Measurements from ENCODE around the gene ING4.

ING4 gene

GRCh38 chr12:6613776-6614512 lies 49.0 kb downstream of the ING4 start:
- TF ChIP-seq CTCF (IDR thresholded peaks at IDR 0.05; ENCODE audit: borderline replicate concordance, insufficient read depth, low read depth, low read length), result 0 out of 2 replicates have a peak, but pooled peaks have one; percentile 12
- H3K4me3 ChIP-seq (ENCODE audit: low read depth, low read length), result no peak overlapping the region

GRCh38 chr12:6613015-6613775 lies 49.7 kb downstream of the ING4 start:
- no peak overlapping the region for H3K4me3 ChIP-seq (ENCODE audit: low read depth, low read length)
- no peak for TF ChIP-seq CTCF (IDR thresholded peaks at IDR 0.05; ENCODE audit: borderline replicate concordance, insufficient read depth, low read depth, low read length)

- no peak overlapping the region for H3K4me3 ChIP-seq (ENCODE audit: low read depth, low read length)
Observed at GRCh38 chr12:6612652-6613014, 50.3 kb downstream of the ING4 start.

GRCh38 chr12:6612247-6612646 lies 50.7 kb downstream of the ING4 start:
- no peak for TF ChIP-seq CTCF (IDR thresholded peaks at IDR 0.05; ENCODE audit: borderline replicate concordance, insufficient read depth, low read depth, low read length)
- no peak overlapping the region for H3K4me3 ChIP-seq (ENCODE audit: low read depth, low read length)

More at GRCh38 chr12:6612652-6613014, 50.3 kb downstream of the ING4 start:
- no peak for TF ChIP-seq CTCF (IDR thresholded peaks at IDR 0.05; ENCODE audit: borderline replicate concordance, insufficient read depth, low read depth, low read length)

- TF ChIP-seq CTCF (IDR thresholded peaks at IDR 0.05; ENCODE audit: borderline replicate concordance, insufficient read depth, low read depth, low read length), result no peak
- no peak overlapping the region for H3K4me3 ChIP-seq (ENCODE audit: low read depth, low read length)
Observed at GRCh38 chr12:6608592-6609281, 54.2 kb downstream of the ING4 start.

- no peak overlapping the region for H3K4me3 ChIP-seq (ENCODE audit: low read depth, low read length)
- no peak for TF ChIP-seq CTCF (IDR thresholded peaks at IDR 0.05; ENCODE audit: borderline replicate concordance, insufficient read depth, low read depth, low read length)
Observed at GRCh38 chr12:6607751-6608591, 54.9 kb downstream of the ING4 start.
